GM19043 (cell line): ENCODE data around the gene CHST8.
"Not testable (repeated sequence)": the region's sequence is repeated elsewhere in the genome, so short reads cannot be mapped to it uniquely, and the experiment has no call there.

Experiments
- ATAC-seq: cut with Tn5 transposase; IDR thresholded peaks from one replicate; pipeline ENCODE4 v1.9.1; 2021; ENCODE audit warnings: low read depth; ENCODE audit not compliant: unreplicated experiment

CHST8 gene

GRCh38 chr19:33616857-33617256, 4.9 kb upstream of the CHST8 start:
- ATAC-seq = no peak

GRCh38 chr19:33618363-33618762, 3.4 kb upstream of the CHST8 start:
- not testable (repeated sequence) for ATAC-seq

DNA sequence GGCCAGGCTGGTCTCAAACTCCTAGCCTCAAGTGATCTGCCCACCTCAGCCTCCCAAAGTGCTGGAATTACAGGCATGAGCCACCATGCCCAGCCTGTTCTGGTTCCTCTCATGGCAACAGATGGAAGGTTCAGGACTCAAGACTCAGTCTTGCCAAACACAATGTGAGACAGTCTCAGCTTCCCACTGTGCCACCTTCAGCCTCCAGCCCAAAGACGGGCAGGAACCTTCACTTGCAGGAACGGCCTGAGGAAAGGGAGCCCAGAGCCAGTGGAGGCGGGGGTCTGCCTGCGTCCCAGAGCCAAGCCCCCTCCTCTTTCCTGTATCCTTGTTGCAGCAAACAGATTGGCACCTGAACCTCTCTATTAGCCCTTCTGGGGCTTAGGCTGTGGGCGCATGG, 2.9 kb upstream of the CHST8 start:
- no peak for ATAC-seq

- no peak for ATAC-seq
Observed at GRCh38 chr19:33620611-33621010, 1.1 kb upstream of the CHST8 start.

DNA sequence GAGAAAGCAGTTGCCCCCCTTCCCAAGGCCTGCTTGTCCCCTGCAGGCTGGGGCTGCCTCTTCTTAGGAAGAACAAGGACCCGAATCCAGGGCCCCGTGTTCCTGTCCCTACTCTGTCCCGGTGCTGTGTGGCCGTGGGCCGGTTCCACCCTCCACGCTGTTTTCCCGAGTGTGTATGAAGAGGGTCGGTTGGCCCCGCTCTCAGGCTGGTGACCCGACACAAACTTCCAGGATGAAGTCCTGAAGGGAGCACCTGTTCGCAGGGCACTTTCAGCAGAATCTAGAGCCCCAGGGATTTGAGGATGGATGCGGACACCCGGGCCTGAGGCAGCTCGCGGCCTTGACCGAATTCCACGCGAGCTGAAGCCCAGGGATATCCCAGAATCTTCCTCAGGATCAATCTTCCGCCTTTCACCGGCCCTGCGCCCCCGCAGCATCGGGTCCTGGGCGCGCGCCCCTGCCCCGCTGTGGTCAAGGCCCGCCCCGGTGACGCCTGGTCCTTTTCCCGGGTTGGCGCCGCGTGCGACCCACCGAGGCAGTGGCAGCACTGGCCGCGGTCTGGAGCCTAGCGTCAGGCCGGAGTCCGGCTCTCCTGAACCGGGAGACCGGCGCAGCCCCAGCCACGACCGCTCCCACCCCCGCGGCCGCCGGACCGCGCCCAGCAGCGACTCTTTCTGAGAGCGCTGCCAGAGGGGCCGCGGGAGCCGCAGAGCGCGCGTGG, 528 bp upstream of the CHST8 start:
- ATAC-seq = no peak

GRCh38 chr19:33622505-33622808, 704 bp downstream of the CHST8 start:
- ATAC-seq = no peak

DNA sequence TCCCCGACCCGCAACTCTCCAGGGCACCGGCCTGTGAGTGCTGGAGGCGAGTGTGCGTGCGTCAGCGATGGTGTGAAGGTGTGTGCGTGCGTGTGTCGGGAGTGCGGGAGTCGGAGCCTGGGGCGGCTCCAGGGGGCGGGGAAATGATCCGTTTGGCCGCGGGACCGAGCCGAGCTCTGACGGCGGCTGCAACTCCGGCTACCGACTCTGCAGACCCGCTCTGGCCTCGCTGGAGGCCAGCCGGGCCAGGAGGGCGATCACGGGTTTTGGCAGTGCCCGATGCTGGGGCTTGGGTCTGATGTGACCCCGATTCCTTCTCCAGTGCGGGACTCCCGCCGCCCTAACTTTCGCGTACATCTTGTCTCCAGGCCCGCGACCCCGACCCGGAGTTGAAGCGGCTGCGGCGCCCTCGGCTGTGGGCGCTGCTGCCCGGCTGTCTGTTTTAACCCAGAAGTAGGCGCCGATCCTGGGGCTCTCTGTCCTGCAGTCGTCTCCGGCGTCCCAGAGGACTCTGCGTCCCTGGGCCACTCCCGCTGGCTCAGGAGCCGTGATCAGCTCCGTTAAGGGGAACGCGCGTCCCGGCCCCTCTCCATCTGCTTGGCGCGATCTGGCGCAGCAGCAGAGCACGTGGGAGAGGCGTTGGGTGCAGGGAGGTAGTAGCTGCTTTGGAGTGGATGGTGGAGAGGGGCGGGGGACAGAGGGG, 1.2 kb downstream of the CHST8 start:
- ATAC-seq = no peak

GRCh38 chr19:33624586-33624985, 2.8 kb downstream of the CHST8 start:
- no peak for ATAC-seq

GRCh38 chr19:33627526-33627925, 5.8 kb downstream of the CHST8 start:
- no peak for ATAC-seq

GRCh38 chr19:33627962-33628839, 6.4 kb downstream of the CHST8 start:
- no peak for ATAC-seq

DNA sequence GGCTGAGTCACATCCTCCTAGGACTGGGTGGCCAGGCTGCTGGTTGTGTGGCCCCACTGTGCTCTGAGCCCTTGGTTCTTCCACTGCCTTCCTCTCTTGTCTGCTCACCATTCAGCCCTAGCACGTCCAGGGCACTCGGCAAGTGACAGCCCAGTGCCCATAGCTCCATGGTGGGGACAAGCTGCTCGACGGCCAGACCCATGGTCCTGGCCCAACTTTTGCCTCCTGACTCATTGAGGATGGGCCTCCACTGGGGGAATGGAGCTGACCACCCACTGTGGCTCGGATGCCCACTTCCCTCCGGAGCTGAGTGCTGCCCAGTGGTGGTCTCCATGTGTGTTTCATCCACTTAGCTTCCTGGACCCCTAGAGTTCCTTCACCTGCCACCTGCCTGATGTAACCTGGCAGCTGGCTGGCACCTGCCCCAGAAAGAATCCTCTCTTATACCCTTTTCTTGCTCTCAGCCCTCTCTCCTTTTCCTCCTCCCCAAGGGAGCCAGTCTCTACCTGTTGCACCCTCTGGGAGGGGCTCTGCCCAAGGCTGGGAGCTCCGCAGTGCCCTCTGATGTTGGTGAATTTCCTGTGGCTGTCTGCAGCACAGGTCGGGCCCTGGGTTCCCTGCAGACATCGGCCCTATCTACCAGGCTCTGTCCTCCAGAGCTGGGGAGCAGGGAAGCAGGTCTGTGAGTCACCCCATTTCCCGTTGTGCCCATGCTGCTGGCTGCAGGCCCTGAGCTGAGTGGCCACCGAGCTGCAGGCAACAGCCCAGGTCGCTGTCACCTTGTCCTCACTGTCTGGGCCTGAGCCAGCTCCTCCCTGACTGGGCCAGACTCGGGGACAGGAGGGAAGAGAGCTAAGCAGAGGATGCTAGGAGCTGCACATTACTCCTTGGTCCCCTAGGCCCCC, 7.4 kb downstream of the CHST8 start:
- ATAC-seq = no peak

DNA sequence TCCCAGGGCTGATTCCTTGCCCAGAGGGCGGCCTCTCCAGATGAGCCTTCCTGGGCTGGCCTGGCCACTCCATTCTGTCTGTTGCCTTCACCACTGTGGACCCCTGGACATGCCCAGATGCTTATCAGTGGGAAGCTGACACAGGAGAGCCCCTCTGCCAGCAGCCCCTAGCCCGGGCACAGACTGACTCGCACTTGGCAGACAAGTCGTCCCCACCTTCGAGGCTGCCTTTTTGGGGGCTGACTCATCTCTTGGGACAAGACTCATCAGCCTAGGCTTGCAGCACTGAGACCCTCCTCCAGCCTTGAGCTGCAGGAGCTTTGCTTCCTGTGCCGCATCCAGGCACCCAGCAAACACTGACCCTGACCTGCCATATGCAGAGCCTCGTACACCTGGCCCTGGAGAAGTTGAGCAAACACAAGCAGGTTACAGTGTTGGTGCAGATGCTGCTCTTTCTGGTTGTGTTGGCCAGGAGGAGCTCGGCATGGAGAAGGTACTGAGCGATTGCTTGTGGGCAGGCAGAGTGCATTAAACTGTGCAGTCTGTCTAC, 8.1 kb downstream of the CHST8 start:
- ATAC-seq = no peak

DNA sequence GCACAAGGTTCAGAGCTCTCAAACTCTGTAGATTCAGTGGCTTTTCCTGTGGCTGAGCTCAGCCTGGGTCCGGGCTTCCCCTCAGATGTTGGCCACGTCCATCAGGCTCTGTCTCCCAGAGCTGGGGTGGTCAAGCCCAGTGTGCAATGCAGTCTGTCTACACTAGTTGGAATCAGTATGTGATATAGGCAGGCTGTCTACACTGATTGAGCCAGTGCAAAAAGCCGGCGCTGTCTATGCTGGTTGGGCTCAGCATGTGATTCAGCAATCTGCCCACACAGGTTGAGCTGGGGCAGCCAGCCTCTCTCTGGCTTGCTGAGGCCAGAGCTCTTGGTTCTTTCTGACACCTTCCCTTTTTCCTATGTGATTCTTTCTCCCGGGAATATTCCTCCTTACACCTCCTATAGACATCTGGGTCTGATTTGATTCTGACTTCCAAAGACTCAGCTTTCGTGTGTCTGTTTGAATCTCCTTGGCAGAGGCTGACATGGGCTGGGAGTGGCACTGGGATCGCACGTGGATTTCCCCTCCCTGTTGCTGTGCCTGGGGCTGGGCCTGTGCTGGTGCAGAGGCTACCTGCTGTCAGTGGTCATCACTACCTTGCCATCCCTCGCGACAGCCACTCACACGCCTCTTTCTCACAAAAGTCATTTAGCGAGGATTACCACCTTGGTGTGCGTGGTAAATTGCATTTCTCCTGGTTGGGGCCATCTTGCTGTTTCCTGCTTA, 9.3 kb downstream of the CHST8 start:
- no peak for ATAC-seq

GRCh38 chr19:33631609-33631973, 9.8 kb downstream of the CHST8 start:
- no peak for ATAC-seq

- ATAC-seq = no peak
Observed at GRCh38 chr19:33634361-33635091, 12.8 kb downstream of the CHST8 start.

DNA sequence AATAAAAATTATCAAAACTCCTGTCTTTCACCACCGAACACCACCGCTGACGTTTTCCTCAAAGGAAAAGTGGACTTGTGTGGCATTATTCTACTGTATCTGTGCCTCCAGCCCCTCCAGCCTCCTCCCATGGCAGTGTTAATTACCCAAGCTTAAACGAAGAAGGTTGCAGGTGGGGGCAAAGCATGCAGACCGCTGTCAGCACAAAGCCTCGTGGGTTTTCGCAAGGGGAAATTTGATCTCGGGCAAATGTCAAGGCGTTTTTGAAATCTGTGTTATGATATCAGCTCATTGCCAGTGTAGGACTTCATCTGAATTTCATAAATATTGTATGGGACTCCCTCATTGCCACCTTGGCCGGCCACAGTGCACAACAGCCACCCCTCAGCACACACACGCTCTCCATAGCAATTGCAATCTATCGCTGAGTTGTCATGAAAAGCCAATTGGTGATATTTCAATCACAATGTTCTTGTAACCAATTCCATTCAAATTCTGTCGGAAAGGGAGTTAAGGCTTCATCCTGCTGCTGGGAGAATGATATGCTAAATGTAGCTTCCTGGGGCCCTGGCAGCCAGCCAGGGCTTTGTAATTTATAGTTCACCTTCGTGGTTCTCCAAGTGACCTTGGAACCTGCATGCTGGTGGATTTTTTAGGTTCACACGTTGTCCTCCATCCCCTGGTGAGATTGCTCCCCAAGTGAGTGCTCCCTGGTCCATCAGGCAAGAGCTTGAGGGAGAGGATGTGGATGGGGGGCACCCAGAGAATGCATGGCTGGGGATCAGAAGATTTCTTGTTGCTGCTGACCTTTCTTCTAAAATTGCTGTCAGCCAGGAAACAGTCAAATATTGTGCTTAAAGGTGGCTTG, 16.6 kb downstream of the CHST8 start:
- no peak for ATAC-seq

DNA sequence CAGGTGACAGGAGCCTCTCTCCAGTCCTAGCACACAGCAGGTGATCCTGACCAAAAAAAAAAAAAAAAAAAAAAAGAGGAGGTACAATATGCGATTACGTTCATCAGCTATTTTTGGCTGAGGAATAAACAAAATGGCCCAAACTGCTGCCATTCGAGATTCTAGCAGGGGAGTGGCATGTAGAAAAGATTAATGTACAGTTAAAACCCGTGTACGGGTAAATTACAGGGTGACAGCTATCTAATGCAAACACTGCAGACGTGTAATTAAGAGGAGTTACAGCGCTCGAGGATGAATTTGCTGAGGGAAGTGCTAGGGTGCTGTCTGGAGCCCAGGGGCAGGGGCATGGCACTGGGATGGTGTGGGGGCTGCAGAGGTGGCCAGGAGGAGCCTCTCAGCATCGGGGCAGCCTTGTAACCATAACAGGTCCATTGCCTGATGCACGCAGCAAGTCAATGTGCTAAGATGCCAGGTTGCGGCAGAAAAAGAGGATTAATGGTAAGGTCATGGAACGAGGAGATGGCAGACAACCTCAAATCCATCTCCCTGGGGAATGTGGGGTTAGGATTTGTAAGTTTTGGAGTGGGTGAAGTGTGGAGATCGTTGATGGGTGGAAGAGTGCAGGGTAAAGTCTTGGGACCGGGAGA, 17.4 kb downstream of the CHST8 start:
- ATAC-seq = no peak

DNA sequence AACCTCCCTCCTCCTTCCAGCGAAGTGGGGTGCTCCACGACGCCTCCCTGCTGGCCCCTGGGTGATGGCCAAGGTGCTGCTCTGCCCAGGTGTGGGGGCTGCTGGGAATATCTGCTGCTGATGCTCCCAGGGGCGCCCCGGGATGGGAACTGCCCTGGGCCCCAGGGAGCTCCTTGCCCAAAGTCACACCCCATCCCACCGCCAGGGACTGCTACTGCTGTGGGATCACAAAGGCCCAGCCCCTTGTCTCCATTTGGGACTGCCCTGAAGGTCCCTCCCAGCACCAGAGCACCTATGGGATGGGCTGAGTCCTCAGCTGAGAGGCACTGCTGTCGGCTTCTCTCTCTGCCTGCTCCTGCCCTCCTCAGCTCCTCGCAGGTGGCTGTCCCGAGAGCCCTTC, 19.0 kb downstream of the CHST8 start:
- ATAC-seq = no peak
